HL-60 (cell line): Measurements from ENCODE around the gene ADAR.

Experiments
- DNase-seq, 2 experiments: peaks; one replicate each; pipeline ENCODE4 v3.0.0-alpha.2; 2010 to 2020; ENCODE audit warnings: low read depth in 1 of 2, low spot score in 1 of 2
- H3K27ac ChIP-seq: fragments of 250-450 bp; sonication (Bioruptor Pico); replicated peaks from 2 replicates; pipeline ENCODE4 v1.5.1; 2020; ENCODE audit warnings: mild to moderate bottlenecking, moderate library complexity
- H3K27me3 ChIP-seq: fragments of 250-450 bp; sonication (Bioruptor Pico); 2 replicates; pipeline ENCODE4 v1.5.1; 2021; ENCODE audit warnings: mild to moderate bottlenecking, moderate library complexity; ENCODE audit not compliant: insufficient read depth, poor library complexity, severe bottlenecking
- H3K4me3 ChIP-seq: replicated peaks from 2 replicates; pipeline ENCODE4 v1.5.1; 2011; ENCODE audit warnings: mild to moderate bottlenecking, control low read depth, low read length; ENCODE audit not compliant: insufficient read depth
- GABPA ChIP-seq: IDR thresholded peaks from 2 replicates; pipeline ENCODE4 v1.6.1; 2012; ENCODE audit warnings: low read depth
- POLR2AphosphoS5 ChIP-seq: IDR thresholded peaks from 2 replicates; pipeline ENCODE4 v1.6.1; 2012; ENCODE audit warnings: low read depth
- SPI1 ChIP-seq: IDR thresholded peaks from 2 replicates; pipeline ENCODE4 v1.6.1; 2012; ENCODE audit warnings: low read depth, mild to moderate bottlenecking, borderline replicate concordance
- TF ChIP-seq, protein P1 (sequence below): IDR thresholded peaks from one replicate; pipeline ENCODE4 v1.5.1; 2011; ENCODE audit warnings: low read length, control low read depth, inconsistent platforms; ENCODE audit not compliant: insufficient read depth
- TF ChIP-seq, protein P2 (sequence below): IDR thresholded peaks from 2 replicates; pipeline ENCODE4 v1.6.1; 2012; ENCODE audit warnings: low read depth; ENCODE audit not compliant: insufficient replicate concordance

The ADAR gene

DNA sequence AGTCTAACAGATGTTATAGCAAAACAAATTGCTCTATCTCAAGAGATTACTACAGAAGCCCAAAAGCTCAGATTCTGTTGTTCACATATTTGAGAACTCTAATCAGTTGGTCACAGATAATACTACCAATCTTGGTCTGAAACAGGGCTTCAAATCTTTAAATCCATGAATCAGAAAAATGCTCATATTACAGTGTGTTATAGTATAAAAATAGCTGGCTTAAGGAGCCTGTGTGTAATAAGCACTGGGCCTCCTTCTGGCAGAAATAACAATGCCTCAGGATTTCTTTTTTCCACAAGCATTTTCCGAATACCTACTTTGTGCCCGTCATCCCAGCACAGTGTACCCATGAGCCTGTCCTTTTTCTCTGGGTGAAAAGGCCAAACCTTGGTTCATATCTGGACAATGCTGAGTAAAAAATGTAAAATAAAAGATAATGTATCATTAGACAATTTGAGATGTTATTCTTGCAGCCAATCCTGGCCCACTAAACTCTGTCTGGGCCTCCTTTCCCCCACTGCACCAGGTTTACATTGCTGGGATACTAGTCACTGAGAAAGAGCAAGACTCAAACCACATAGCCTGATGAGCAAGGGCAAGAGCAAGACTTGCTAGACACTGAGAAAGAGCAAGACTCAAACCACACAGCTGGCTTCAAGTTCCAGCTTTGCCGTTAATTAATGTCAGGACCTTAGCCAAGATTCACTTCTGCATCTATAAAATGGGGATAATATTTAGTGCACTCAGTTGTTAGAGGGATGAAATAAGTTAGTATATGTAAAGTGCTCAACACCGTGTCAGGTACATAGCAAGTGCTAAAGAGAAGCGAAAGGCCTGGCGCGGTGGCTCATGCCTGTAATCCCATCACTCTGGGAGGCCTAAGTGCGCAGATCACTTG is 17.0 kb upstream of the ADAR start:
- Histone ChIP-seq H3K27ac (no peak overlapping the region), H3K27me3 (no peaks in the 10 kb centered on the region), H3K4me3 (no peak overlapping the region)
- DNase-seq: no peak
- TF ChIP-seq SPI1: no peak
- TF ChIP-seq POLR2AphosphoS5: no peak
- TF ChIP-seq, protein P1, sequence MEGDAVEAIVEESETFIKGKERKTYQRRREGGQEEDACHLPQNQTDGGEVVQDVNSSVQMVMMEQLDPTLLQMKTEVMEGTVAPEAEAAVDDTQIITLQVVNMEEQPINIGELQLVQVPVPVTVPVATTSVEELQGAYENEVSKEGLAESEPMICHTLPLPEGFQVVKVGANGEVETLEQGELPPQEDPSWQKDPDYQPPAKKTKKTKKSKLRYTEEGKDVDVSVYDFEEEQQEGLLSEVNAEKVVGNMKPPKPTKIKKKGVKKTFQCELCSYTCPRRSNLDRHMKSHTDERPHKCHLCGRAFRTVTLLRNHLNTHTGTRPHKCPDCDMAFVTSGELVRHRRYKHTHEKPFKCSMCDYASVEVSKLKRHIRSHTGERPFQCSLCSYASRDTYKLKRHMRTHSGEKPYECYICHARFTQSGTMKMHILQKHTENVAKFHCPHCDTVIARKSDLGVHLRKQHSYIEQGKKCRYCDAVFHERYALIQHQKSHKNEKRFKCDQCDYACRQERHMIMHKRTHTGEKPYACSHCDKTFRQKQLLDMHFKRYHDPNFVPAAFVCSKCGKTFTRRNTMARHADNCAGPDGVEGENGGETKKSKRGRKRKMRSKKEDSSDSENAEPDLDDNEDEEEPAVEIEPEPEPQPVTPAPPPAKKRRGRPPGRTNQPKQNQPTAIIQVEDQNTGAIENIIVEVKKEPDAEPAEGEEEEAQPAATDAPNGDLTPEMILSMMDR: no peak
- TF ChIP-seq, protein P2, sequence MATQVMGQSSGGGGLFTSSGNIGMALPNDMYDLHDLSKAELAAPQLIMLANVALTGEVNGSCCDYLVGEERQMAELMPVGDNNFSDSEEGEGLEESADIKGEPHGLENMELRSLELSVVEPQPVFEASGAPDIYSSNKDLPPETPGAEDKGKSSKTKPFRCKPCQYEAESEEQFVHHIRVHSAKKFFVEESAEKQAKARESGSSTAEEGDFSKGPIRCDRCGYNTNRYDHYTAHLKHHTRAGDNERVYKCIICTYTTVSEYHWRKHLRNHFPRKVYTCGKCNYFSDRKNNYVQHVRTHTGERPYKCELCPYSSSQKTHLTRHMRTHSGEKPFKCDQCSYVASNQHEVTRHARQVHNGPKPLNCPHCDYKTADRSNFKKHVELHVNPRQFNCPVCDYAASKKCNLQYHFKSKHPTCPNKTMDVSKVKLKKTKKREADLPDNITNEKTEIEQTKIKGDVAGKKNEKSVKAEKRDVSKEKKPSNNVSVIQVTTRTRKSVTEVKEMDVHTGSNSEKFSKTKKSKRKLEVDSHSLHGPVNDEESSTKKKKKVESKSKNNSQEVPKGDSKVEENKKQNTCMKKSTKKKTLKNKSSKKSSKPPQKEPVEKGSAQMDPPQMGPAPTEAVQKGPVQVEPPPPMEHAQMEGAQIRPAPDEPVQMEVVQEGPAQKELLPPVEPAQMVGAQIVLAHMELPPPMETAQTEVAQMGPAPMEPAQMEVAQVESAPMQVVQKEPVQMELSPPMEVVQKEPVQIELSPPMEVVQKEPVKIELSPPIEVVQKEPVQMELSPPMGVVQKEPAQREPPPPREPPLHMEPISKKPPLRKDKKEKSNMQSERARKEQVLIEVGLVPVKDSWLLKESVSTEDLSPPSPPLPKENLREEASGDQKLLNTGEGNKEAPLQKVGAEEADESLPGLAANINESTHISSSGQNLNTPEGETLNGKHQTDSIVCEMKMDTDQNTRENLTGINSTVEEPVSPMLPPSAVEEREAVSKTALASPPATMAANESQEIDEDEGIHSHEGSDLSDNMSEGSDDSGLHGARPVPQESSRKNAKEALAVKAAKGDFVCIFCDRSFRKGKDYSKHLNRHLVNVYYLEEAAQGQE: no peak
- TF ChIP-seq GABPA: no peak

DNA sequence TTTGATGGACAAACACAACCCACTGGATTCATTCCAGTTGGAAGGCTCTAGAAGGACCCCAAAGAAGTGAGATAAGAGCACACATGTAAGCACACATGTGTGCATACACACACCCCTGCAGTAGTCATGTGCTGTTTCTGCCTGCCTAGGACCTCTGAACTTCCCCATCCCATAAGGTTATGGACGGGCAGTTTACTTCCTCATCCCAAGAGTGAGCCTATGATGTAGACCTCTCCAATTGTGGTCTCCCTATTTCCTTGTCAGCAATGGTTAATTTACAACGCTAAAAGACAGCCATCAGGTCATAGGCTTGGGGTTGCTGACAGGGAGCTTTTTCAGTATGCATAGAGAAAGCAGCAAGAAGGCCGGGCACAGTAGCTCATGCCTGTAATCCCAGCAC is 15.4 kb upstream of the ADAR start:
- Histone ChIP-seq H3K4me3 (no peak overlapping the region), H3K27me3 (no peaks in the 10 kb centered on the region), H3K27ac (0 out of 2 replicates have a peak overlapping the region, but pooled peaks have one; percentile 16)
- no peak for TF ChIP-seq POLR2AphosphoS5
- TF ChIP-seq, protein P2: no peak
- peak; percentile 62 to 81 for DNase-seq

GRCh38 chr1:154622503-154623039 is 14.6 kb upstream of the ADAR start:
- H3K27ac ChIP-seq: no peak overlapping the region
- TF ChIP-seq, protein P1: no peak
- TF ChIP-seq GABPA (no peak), SPI1 (no peak), POLR2AphosphoS5 (no peak)
- TF ChIP-seq, protein P2: no peak
- H3K4me3 ChIP-seq: no peak overlapping the region
- no peaks in the 10 kb centered on the region for H3K27me3 ChIP-seq
- no peak for DNase-seq
